ENCODE data around the gene SLC13A2. TPM values are rescaled to one million over a fixed set of nuclear protein-coding genes. Genes with fewer than 3 reads are reported as not detected.
"Not testable (repeated sequence)": the region's sequence is repeated elsewhere in the genome, so short reads cannot be mapped to it uniquely, and the experiment has no call there.

The SLC13A2 gene
- total RNA-seq, result not detected

GRCh38 chr17:28473542-28473941 is at the start of gene SLC13A2:
TSS of gene SLC13A2 (plus strand) at chr17:28473644. CDS start at chr17:28473713, 69 bp downstream.
- no peak for DNase-seq

- DNase-seq, result no peak
These were observed 48.2 kb upstream of the SLC13A2 start for GRCh38 chr17:28425206-28425605.

DNA sequence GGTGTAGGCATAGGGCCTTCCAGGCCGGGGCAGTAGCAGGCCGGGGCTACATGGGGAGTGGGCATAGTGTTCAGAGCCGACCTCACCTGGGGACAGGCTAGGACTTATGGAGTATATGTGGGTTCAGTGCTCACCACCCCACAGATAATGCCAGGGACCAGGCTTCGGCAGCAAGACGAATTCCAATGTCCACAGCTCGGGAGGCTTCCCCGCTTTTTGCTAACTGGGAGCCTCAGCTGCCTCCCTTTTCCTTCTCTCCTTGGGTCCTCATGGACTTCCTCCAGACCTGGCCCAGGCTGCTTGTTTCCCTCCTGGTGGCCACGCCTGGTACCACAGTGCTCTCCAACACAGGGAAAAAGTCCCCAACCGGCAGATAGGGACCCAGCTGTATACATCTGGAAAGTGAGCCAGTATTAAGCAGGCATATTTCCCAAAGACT is 47.3 kb upstream of the SLC13A2 start:
- DNase-seq, result no peak

GRCh38 chr17:28427371-28427770 is 46.1 kb upstream of the SLC13A2 start:
- DNase-seq, result no peak

- DNase-seq, result not testable (repeated sequence)
These were observed 45.5 kb upstream of the SLC13A2 start for GRCh38 chr17:28427982-28428381.

- no peak for DNase-seq
These were observed 39.7 kb upstream of the SLC13A2 start for GRCh38 chr17:28433721-28434120.

GRCh38 chr17:28434326-28434725 is 39.1 kb upstream of the SLC13A2 start:
- DNase-seq, result not testable (repeated sequence)

- DNase-seq, result no peak
These were observed 29.4 kb upstream of the SLC13A2 start for GRCh38 chr17:28443901-28444638.

GRCh38 chr17:28446716-28447395 is 26.6 kb upstream of the SLC13A2 start:
- no peak for DNase-seq

DNA sequence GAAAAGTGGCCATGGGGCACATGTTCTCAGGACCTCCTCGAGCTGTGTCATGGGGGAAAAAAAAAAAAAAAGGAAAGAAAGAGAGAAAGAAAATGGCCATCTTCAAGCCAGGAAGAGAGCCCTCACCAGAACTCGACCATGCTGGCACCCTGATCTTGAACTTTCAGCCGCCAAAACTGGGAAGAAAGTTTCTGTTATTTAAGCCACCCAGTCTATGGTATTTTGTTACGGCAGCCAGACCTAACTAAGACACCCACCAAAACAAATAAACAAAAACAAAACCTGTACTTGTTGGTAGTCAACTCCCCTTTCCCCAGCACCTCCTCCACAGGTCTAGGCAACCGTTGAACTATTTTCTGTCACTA is 26.1 kb upstream of the SLC13A2 start:
- DNase-seq, result no peak

GRCh38 chr17:28449859-28450258 is 23.6 kb upstream of the SLC13A2 start:
- no peak for DNase-seq

- no peak for DNase-seq
These were observed 15.6 kb upstream of the SLC13A2 start for GRCh38 chr17:28457890-28458289.

DNA sequence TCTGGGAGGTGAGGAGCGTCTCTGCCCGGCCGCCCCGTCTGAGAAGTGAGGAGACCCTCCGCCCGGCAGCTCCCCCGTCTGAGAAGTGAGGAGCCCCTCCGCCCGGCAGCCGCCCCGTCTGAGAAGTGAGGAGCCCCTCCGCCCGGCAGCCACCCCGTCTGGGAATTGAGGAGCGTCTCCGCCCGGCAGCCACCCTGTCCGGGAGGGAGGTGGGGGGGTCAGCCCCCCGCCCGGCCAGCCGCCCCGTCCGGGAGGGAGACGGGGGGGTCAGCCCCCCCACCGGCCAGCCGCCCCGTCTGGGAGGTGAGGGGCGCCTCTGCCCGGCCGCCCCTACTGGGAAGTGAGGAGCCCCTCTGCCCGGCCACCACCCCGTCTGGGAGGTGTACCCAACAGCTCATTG is 14.6 kb upstream of the SLC13A2 start:
- DNase-seq, result not testable (repeated sequence)

GRCh38 chr17:28460901-28461300 is 12.5 kb upstream of the SLC13A2 start:
- no peak for DNase-seq

- DNase-seq, result no peak
These were observed 7.4 kb upstream of the SLC13A2 start for GRCh38 chr17:28466001-28466400.

DNA sequence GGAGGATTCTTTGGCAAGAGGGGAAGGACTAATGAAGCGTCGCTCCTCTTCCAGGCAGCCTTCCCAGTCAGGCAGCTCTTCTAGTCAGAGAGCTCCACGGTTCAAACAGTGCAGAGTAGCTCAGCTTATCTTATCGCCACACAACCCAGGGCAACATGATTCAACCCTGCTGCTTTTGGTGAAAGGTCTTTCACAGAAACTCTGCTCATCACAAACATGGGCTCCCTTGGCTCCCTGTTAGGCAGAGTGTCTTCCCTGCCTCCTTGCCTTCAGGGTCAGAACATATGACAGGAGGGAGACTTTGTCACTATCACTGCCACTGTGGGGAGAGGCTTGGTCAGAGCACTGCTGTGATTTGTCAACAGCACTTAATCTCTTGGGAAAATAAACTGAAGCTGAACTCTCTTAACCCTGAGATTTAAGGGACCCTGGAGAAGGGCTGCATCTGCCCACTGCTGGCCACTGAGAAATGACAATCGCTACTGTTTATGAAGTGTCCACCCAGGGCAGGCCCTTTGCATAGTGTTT is 6.9 kb upstream of the SLC13A2 start:
- DNase-seq, result no peak

GRCh38 chr17:28467456-28468025 is 5.9 kb upstream of the SLC13A2 start:
- DNase-seq, result no peak

DNA sequence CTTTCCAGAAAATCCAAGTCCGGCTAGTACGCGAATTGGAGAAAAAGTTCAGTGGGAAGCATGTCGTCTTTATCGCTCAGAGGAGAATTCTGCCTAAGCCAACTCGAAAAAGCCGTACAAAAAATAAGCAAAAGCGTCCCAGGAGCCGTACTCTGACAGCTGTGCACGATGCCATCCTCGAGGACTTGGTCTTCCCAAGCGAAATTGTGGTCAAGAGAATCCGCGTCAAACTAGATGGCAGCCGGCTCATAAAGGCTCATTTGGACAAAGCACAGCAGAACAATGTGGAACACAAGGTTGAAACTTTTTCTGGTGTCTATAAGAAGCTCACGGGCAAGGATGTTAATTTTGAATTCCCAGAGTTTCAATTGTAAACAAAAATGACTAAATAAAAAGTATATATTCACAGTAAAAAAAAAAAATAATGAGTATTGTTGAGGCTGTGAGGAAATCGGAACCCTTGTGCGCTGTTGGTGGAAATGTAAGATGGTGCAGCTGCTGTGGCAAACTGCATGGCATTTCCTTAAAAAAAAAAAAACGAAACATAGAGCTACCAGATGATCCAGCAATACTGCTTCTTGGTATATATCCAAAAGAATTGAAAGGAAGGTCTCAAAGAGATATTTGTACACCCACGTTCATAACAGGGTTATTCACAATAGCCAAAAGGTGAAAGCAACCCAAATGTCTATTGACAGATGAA is 5.3 kb upstream of the SLC13A2 start:
- DNase-seq, result not testable (repeated sequence)

DNA sequence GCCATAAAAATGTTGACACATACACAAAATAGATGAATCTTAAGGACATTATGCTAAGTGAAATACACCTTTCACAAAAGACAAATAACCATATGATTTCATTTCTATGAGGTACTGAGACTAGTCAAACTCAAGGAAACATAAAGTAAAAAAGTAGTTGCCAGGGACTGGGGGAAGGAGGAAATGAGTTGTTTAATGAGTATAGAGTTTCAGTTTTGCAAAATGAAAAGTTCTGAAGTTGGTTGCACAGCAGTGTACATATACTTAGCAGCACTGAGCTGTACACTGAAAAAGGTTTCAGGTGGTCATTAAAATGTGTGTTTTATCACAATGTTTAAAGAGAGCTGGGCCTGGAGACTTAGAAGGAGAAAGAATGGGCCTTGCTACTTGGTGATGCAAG is 4.7 kb upstream of the SLC13A2 start:
- DNase-seq, result no peak

DNA sequence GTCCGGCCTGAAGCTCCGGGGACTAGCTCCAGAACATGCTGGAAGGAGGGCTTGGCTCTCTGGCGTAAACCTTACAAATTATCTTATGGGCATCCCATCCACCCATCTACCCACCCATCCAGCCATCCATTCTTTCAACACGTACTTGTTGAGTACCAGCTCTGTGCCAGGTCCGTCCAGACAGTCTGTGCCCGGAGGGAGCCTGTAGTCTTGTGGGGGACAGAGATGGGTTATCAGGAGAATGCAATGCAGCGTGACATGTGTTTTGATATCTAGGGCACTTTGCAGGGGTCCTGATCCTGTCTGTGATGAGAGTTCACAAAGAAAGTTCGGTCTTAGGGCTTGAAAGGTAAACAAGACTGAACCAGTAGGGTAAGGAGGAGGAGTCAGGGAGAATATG is 4.1 kb upstream of the SLC13A2 start:
- no peak for DNase-seq

- DNase-seq, result no peak
These were observed 3.1 kb upstream of the SLC13A2 start for GRCh38 chr17:28470266-28470913.

DNA sequence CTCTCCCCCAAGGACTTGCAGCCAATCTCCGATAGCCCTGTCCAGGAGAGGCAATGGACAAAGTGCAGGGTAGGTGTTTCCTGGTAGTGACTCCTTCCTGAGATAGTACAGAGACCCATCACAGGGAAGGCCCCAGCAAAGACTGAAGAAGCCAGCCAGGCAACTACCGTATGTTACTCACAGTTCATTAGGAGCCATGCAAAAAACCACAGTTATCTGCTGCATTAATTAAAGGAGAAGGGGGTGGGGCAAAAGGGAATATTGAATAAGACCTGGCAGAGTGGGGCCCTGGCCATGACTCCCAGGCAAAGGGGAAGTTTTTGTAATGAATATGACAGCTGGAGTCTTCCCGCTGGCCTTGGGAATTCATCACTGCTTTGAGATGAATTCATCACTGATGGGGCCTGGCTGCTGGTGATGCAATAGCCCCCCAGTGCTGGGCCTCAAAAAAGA is 2.5 kb upstream of the SLC13A2 start:
- DNase-seq, result no peak
